HepG2 (cell line): Measurements from ENCODE around the gene C11orf91. TPM values are rescaled to one million over a fixed set of nuclear protein-coding genes. Genes with fewer than 3 reads are reported as not detected.
A peak's percentile ranks its signal among the peaks of the same experiment; 100 is the strongest.

Source experiments
- ARNT2 ChIP-seq: sonication (generic); formaldehyde crosslinking; IDR thresholded peaks from 2 replicates; pipeline ENCODE4 v1.8.0; 2022; ENCODE audit warnings: mild to moderate bottlenecking, low read depth, missing genetic modification reagents, moderate library complexity
- GATAD1 ChIP-seq: IDR thresholded peaks from 2 replicates; pipeline ENCODE4 v1.6.1; 2016; ENCODE audit warnings: missing genetic modification reagents, missing compliant biosample characterization
- GATAD2A ChIP-seq: IDR thresholded peaks from 2 replicates; pipeline ENCODE4 v1.6.1; 2016
- HIVEP1 ChIP-seq: sonication (generic); formaldehyde crosslinking; IDR thresholded peaks from 2 replicates; pipeline ENCODE4 v1.4.0; 2020; ENCODE audit warnings: mild to moderate bottlenecking, missing genetic modification reagents
- HMG20A ChIP-seq: IDR thresholded peaks from 2 replicates; pipeline ENCODE4 v1.6.1; 2016; ENCODE audit warnings: borderline replicate concordance
- KAT8 ChIP-seq: IDR thresholded peaks from 2 replicates; pipeline ENCODE4 v1.6.1; 2016; ENCODE audit warnings: missing genetic modification reagents, missing compliant biosample characterization
- KMT2A ChIP-seq: sonication (generic); formaldehyde crosslinking; IDR thresholded peaks from 2 replicates; pipeline ENCODE4 v1.4.0; 2020; ENCODE audit warnings: missing genetic modification reagents
- PHF20 ChIP-seq: sonication (generic); formaldehyde crosslinking; IDR thresholded peaks from 2 replicates; pipeline ENCODE4 v1.5.0; 2020; ENCODE audit warnings: mild to moderate bottlenecking, missing genetic modification reagents
- POLR2AphosphoS2 ChIP-seq: IDR thresholded peaks from 2 replicates; pipeline ENCODE4 v1.6.1; 2011; ENCODE audit warnings: low read depth, low read length, improper control_type of control experiment
- TAF1 ChIP-seq: sonication (generic); formaldehyde crosslinking; IDR thresholded peaks from 2 replicates; pipeline ENCODE4 v1.4.0; 2020; ENCODE audit warnings: missing genetic modification reagents
- ZMAT3 ChIP-seq: sonication (generic); formaldehyde crosslinking; conservative IDR thresholded peaks from 2 replicates; pipeline ENCODE4 v1.7.0; 2021; ENCODE audit warnings: missing genetic modification reagents
- ZNF10 ChIP-seq: sonication (generic); formaldehyde crosslinking; IDR thresholded peaks from 2 replicates; pipeline ENCODE4 v1.4.0; 2020; ENCODE audit warnings: mild to moderate bottlenecking, low read depth, missing genetic modification reagents, borderline replicate concordance
- ZNF143 ChIP-seq: sonication (generic); formaldehyde crosslinking; IDR thresholded peaks from 2 replicates; pipeline ENCODE4 v1.4.0; 2020; ENCODE audit warnings: missing genetic modification reagents
- ZNF501 ChIP-seq: sonication (generic); formaldehyde crosslinking; IDR thresholded peaks from 2 replicates; pipeline ENCODE4 v1.5.1; 2020; ENCODE audit warnings: mild to moderate bottlenecking, moderate library complexity, missing genetic modification reagents
- ZNF619 ChIP-seq: sonication (generic); formaldehyde crosslinking; IDR thresholded peaks from 2 replicates; pipeline ENCODE4 v1.4.0; 2020; ENCODE audit warnings: mild to moderate bottlenecking, missing genetic modification reagents
- ZNF749 ChIP-seq: sonication (generic); formaldehyde crosslinking; IDR thresholded peaks from 2 replicates; pipeline ENCODE4 v1.8.0; 2022; ENCODE audit warnings: mild to moderate bottlenecking, missing genetic modification reagents, moderate library complexity, borderline replicate concordance
- ZNF788 ChIP-seq: sonication (generic); formaldehyde crosslinking; IDR thresholded peaks from 2 replicates; pipeline ENCODE4 v1.5.0; 2020; ENCODE audit warnings: mild to moderate bottlenecking, missing genetic modification reagents, borderline replicate concordance
- ZSCAN30 ChIP-seq: sonication (generic); formaldehyde crosslinking; IDR thresholded peaks from 2 replicates; pipeline ENCODE4 v1.5.0; 2020; ENCODE audit warnings: mild to moderate bottlenecking, missing genetic modification reagents
- polyA plus RNA-seq, 8 experiments: library from polyadenylated mRNA; depleted of rRNA in 3 of 8; stranded (reverse) in 7 of 8; unstranded in 1 of 8; fragments of >200 nt; fragmentation: Illumina TruSeq in 4 of 8; extraction: Trizol in 4 of 8; gene quantifications; 2 replicates each; pipeline versions ENCODE4 v1.2.1 to v1.2.3, GENCODE V29; 2011 to 2016; ENCODE audit warnings: low read depth in 4 of 8, missing spikeins in 1 of 8, mixed read lengths in 1 of 8; ENCODE audit not compliant: insufficient read depth in 1 of 8
- total RNA-seq, 5 experiments: library from RNA; depleted of rRNA; stranded (reverse); fragments of >200 nt; fragmentation: Illumina TruSeq; extraction: Trizol; gene quantifications; 2 replicates each; pipeline ENCODE4 v1.2.3, GENCODE V29; 2016; ENCODE audit warnings: low read depth in 1 of 5
- TF ChIP-seq, protein P1 (sequence below): sonication (generic); formaldehyde crosslinking; IDR thresholded peaks from 2 replicates; pipeline ENCODE4 v1.8.0; 2022; ENCODE audit warnings: mild to moderate bottlenecking, missing genetic modification reagents; ENCODE audit not compliant: insufficient replicate concordance
- TF ChIP-seq, protein P2 (sequence below): sonication (generic); formaldehyde crosslinking; IDR thresholded peaks from 2 replicates; pipeline ENCODE4 v1.8.1; 2022; ENCODE audit warnings: low read depth, mild to moderate bottlenecking, missing genetic modification reagents
- TF ChIP-seq, protein P3 (sequence below): IDR thresholded peaks from 2 replicates; pipeline ENCODE4 v1.6.1; 2016; ENCODE audit warnings: low read depth
- TF ChIP-seq, protein P4 (sequence below): sonication (generic); formaldehyde crosslinking; IDR thresholded peaks from 2 replicates; pipeline ENCODE4 v1.5.0; 2020; ENCODE audit warnings: mild to moderate bottlenecking, missing genetic modification reagents, moderate library complexity

Gene C11orf91
- total and polyA plus RNA-seq, 2 of the 13 experiments (the other 11 are each of a cell fraction or from before 2014, with no cell fraction given), result 0.35 TPM; not detected in 1

DNA sequence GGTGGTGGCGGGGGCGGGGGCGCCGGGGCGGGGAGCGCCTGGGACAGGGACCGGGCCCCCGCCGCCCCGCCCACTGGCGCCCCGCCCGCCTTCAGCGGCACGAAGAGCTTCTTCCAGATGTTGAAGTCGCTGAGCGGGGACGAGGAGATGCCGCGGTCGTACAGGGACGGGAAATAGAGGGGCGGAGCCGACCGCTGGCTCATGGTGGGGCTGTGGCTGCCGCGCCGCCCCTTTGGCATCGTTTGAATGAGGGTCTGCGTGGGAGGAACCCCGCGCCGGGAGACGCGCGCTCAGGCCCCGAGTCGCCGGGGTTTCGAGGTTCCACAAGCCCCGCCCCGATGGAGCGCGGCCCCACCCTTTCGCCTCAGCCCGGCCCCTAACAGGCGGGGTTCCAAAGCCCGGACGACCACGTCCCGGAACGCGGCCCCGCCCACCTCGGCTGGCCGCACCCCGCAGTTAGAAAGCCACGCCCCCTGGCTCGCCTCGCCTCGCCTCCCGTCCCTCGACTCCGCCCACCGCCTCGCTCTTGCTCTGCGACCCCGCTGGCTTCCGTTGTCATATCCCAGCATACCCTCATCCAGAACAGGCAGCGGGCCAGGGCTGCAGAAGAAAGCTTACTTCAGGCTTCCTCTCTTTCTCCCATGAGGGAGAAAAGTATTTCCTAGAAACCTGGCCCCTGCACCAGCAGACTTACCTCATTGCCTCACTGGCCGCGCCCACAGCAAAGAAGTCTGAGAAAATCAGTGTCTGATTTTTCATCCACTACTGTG, at the start of gene C11orf91 (continued):
- TF ChIP-seq, protein P1, sequence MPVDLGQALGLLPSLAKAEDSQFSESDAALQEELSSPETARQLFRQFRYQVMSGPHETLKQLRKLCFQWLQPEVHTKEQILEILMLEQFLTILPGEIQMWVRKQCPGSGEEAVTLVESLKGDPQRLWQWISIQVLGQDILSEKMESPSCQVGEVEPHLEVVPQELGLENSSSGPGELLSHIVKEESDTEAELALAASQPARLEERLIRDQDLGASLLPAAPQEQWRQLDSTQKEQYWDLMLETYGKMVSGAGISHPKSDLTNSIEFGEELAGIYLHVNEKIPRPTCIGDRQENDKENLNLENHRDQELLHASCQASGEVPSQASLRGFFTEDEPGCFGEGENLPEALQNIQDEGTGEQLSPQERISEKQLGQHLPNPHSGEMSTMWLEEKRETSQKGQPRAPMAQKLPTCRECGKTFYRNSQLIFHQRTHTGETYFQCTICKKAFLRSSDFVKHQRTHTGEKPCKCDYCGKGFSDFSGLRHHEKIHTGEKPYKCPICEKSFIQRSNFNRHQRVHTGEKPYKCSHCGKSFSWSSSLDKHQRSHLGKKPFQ (CRISPR knock-in tag), result peak; percentile 64
- no peak for TF ChIP-seq POLR2AphosphoS2
- TF ChIP-seq TAF1 (CRISPR knock-in tag), result peak; percentile 78
- TF ChIP-seq GATAD1, result 0 out of 2 replicates have a peak, but pooled peaks have one; percentile 26
- peak; percentile 70 for TF ChIP-seq ZNF143
- peak; percentile 68 for TF ChIP-seq ZNF501
- TF ChIP-seq, protein P2, sequence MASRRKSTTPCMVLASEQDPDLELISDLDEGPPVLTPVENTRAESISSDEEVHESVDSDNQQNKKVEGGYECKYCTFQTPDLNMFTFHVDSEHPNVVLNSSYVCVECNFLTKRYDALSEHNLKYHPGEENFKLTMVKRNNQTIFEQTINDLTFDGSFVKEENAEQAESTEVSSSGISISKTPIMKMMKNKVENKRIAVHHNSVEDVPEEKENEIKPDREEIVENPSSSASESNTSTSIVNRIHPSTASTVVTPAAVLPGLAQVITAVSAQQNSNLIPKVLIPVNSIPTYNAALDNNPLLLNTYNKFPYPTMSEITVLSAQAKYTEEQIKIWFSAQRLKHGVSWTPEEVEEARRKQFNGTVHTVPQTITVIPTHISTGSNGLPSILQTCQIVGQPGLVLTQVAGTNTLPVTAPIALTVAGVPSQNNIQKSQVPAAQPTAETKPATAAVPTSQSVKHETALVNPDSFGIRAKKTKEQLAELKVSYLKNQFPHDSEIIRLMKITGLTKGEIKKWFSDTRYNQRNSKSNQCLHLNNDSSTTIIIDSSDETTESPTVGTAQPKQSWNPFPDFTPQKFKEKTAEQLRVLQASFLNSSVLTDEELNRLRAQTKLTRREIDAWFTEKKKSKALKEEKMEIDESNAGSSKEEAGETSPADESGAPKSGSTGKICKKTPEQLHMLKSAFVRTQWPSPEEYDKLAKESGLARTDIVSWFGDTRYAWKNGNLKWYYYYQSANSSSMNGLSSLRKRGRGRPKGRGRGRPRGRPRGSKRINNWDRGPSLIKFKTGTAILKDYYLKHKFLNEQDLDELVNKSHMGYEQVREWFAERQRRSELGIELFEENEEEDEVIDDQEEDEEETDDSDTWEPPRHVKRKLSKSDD (CRISPR knock-in tag), result no peak
- TF ChIP-seq, protein P3, sequence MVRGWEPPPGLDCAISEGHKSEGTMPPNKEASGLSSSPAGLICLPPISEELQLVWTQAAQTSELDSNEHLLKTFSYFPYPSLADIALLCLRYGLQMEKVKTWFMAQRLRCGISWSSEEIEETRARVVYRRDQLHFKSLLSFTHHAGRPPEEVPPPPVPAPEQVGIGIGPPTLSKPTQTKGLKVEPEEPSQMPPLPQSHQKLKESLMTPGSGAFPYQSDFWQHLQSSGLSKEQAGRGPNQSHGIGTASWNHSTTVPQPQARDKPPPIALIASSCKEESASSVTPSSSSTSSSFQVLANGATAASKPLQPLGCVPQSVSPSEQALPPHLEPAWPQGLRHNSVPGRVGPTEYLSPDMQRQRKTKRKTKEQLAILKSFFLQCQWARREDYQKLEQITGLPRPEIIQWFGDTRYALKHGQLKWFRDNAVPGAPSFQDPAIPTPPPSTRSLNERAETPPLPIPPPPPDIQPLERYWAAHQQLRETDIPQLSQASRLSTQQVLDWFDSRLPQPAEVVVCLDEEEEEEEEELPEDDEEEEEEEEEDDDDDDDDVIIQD (CRISPR knock-in tag), result 0 out of 2 replicates have a peak, but pooled peaks have one; percentile 26
- TF ChIP-seq, protein P4, sequence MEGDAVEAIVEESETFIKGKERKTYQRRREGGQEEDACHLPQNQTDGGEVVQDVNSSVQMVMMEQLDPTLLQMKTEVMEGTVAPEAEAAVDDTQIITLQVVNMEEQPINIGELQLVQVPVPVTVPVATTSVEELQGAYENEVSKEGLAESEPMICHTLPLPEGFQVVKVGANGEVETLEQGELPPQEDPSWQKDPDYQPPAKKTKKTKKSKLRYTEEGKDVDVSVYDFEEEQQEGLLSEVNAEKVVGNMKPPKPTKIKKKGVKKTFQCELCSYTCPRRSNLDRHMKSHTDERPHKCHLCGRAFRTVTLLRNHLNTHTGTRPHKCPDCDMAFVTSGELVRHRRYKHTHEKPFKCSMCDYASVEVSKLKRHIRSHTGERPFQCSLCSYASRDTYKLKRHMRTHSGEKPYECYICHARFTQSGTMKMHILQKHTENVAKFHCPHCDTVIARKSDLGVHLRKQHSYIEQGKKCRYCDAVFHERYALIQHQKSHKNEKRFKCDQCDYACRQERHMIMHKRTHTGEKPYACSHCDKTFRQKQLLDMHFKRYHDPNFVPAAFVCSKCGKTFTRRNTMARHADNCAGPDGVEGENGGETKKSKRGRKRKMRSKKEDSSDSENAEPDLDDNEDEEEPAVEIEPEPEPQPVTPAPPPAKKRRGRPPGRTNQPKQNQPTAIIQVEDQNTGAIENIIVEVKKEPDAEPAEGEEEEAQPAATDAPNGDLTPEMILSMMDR (CRISPR knock-in tag), result 0 out of 2 replicates have a peak, but pooled peaks have one; percentile 4
- peak; percentile 69; the same call in 1 of the 2 replicates for TF ChIP-seq ARNT2
- 0 out of 2 replicates have a peak, but pooled peaks have one; percentile 40 for TF ChIP-seq GATAD2A
- no peak for TF ChIP-seq ZSCAN30
- TF ChIP-seq ZMAT3 (CRISPR knock-in tag), result no peak
- TF ChIP-seq HIVEP1 (CRISPR knock-in tag), result peak; percentile 28; the same call in 1 of the 2 replicates
- TF ChIP-seq KMT2A (CRISPR knock-in tag), result no peak
- peak; percentile 30; the same call in 1 of the 2 replicates for TF ChIP-seq ZNF749
- 0 out of 2 replicates have a peak, but pooled peaks have one; percentile 15 for TF ChIP-seq HMG20A
- no peak for TF ChIP-seq ZNF10 (CRISPR knock-in tag)
- TF ChIP-seq ZNF619, result 0 out of 2 replicates have a peak, but pooled peaks have one; percentile 53
- peak; percentile 77; the same call in 1 of the 2 replicates for TF ChIP-seq ZNF788
- TF ChIP-seq PHF20 (CRISPR knock-in tag), result peak; percentile 40; the same call in 1 of the 2 replicates
- peak; percentile 77 for TF ChIP-seq KAT8 (CRISPR knock-in tag)
